DMS 273 (cell line): ENCODE data around the gene GSTO2.

Experiments used
- DNase-seq: peaks from one replicate; lab custom pipeline; 2025; ENCODE audit not compliant: unreplicated experiment; lab: John Stamatoyannopoulos, UW

The GSTO2 gene

DNA sequence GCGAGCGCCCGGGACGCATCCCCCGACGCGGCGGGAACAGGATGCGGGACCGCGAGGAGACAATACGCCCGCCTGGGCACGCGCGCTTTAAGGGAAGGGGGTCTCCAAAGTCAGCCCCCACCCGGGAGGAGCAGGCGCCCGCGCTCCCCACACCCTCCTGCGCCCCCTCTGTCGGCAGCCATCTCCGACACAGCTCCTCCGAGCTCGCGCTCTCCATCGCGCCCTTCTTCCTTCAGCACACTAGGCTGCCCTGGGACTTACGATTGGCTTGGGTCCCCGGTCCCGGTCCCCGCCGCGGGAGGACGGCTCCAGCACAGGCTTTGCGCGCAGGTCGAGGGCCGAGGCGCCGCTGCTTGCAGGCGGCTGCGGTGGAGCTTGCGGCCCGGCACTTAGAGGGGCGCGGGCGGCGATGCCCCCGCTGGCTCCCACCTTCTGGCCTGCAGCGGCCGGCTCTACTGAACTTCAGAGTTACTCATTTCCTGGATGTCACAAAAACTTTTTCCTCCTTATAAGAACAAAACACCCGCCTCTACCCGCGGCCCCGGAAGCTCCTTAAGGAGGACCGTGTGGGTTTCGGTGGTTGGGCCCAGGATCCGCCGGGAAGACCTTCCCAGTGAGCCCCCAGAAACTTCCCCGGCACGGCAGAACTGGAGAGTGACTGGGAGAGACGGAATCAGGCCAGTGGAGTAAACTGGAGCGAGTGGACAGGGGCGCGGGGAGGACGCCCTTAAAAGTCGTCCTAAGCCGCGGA lies 69.2 kb downstream of the GSTO2 start, which contains the start of gene ITPRIP:
TSS of gene ITPRIP (minus strand) at position 481 of the 751 bp plus-strand sequence. CDS start 22,414 bp downstream, outside the sequence.
- peak; percentile 77 for DNase-seq

DNA sequence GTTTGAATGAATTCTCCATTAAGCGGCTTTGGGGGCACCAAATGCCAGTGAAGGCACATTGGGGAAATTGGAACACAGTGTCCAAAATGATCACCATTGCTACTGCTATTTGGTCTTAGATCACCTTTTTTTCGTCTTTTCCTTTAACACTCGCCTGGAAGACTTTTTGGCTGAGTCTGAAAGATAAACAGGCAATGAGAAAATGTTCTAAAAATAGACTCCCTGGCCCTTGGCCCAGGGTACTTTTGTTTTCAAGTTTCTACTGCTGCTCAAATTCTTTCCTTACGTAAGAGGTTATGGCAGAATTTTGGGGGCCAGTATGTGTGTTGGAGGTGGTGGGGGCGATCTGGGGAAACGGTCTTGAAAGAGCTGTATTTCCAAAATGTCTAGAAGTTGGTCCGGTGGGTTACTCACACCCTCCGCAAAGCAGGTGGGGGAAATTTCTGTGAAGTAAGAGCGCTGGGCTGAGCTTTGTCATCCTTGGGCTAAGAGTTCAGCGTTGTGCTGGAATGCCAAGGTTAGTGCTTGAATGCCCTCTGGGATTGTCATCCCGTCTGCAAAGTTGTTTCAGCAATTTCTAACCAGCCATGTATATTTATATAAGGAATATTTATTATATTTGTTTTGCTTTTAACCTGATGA lies 70.6 kb downstream of the GSTO2 start:
- peak; percentile 47 for DNase-seq

DNA sequence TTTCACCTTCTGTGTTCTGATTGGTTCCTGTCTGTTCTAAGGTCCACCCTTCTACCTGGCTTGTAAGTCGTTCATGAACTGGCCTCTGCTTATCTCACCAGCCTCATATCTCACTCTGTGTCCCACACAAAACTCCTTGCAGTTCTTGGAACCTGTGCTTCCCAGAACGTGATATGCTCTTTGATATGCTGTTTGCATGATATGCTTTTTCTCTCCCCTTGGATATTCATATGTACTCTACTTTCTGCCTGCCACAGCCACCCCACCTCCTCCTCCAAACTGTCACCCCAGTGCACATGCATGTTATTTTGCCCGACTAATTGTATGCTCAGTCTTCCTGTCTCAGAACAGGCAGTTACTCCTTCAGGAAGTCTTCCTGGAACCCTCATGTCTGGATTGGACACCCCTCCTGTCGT lies 71.1 kb downstream of the GSTO2 start:
- DNase-seq = no peak

- no peak for DNase-seq
These were observed 71.7 kb downstream of the GSTO2 start for GRCh38 chr10:104340641-104341040.

- DNase-seq = peak; percentile 6
These were observed 74.0 kb downstream of the GSTO2 start for GRCh38 chr10:104342941-104343411.

DNA sequence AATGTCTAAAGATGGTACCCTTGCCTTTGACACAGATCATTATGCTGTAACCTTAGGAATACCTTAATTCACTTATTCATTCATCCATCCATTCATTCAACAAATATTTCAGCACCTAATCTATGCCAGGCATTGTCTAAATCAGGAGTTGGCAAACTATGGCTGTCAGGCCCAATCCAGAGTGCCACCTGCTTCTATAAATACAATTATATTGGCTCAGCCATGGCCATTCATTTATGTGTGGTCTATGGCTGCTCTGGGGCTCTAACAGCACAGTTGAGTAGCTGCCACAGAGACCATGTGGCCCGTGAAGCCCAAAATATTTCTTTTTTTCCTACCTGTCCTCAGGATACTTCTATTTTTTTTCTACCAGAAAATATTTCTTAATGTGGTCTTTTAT lies 75.2 kb downstream of the GSTO2 start:
- DNase-seq = no peak

DNA sequence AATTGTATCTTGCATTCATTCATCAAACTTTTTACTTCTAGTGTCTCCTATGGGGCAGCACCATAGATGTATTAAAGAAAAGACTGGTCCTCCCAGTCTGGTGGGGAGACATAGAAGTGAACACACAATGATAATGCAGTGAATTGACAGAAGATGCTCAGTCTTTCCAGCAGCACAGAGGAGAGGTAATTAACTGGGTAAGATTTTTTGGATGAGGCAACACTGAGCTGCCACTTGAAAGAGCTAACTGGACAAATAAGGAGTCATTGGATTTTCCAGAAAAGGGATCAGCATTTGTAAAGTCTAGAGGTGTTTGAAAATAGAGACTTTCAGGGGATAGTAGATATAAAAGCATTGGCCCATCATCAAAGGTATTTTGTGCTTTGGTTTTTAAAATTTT lies 76.5 kb downstream of the GSTO2 start:
- DNase-seq = no peak

GRCh38 chr10:104345941-104346340 lies 77.0 kb downstream of the GSTO2 start:
- DNase-seq = no peak

DNA sequence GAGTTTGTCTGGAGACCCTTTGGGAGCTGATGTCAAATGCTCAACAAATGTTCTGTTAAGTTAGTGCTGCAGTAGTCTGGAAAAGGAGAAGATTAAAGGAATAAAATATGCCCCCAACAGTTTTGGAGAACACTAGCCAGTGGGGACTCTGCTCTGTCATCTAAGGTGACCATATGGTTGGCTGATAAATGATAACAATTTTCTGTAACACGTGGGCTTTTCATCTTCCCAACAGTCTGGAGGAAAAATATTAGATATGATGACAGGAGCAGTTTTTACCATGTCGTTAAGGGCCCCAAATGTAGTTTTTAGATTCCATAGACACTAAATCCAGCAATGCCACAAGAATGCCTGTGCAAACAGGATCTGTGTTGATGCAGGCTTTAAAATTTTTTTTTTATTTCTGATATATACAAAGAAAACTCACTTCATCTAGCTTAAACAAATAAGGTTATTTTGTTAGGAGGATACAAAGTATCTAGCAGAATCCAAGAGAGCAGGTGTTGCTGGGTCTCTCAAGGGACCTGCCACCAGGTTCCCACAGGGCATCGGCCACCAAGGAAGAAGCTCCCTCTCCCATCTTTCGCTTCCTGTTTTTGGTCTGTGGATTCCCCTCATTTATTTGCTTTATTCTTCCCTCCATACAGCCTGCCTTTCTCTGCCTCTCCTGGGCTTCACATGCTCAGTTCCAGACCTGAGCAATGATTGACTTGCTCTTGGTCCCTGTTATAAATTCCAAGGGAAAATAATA lies 78.5 kb downstream of the GSTO2 start:
- no peak for DNase-seq

GRCh38 chr10:104348601-104349000 lies 79.6 kb downstream of the GSTO2 start:
- no peak for DNase-seq

GRCh38 chr10:104349623-104350126 lies 80.7 kb downstream of the GSTO2 start:
- DNase-seq = no peak

DNA sequence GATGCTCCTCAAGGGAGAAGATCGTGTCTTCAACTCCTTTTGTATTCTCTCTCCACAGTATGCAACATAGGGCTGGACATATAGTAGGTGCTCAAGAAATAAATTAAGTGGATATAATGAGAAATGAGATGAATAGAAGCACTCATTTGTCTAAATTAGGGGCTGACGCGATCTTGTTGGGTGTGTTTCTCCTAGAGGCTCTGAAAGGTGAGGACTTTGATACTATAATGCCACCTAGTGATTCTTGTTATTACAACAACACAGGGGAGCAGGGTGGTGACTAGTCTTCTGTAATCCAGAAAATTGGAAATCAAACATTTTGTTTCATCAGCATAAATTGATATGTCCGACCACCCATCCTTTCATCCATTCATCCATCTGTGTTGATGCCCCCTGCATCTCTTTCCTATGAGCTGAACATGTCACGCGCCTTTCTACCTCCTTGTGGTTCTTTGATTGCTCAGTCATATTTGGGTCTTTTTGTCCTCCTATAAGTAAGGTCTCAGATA lies 81.2 kb downstream of the GSTO2 start:
- DNase-seq = peak; percentile 72

DNA sequence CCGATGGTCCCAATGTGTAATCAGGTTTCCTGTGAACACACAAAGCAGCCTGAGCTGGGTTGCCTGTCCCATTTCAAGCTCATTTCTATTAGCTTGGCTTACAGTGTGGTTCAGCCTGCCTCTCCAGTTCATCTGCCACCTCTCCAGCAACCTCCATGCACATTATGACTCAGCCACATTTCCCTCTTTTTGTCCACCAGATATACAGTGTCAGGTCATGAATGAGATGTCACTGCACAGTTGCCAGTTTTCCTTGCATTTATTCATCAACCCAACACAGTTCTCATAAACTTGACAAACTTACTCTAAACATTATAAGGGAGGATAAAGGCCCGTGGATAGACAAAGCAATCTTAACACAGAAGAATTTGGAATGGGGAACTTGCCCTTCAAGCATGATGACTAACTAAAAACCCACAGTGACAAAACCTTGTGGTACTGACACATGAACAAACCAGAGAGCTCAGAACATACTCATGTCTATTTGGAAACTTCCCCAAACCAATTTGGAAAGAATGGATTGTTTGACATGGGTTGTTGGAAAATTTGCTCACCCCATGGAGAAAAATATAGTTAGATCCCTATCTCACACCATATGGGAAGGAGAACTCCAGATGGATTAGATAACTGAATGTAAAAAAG lies 82.2 kb downstream of the GSTO2 start:
- no peak for DNase-seq

- no peak for DNase-seq
These were observed 82.9 kb downstream of the GSTO2 start for GRCh38 chr10:104351919-104352318.

DNA sequence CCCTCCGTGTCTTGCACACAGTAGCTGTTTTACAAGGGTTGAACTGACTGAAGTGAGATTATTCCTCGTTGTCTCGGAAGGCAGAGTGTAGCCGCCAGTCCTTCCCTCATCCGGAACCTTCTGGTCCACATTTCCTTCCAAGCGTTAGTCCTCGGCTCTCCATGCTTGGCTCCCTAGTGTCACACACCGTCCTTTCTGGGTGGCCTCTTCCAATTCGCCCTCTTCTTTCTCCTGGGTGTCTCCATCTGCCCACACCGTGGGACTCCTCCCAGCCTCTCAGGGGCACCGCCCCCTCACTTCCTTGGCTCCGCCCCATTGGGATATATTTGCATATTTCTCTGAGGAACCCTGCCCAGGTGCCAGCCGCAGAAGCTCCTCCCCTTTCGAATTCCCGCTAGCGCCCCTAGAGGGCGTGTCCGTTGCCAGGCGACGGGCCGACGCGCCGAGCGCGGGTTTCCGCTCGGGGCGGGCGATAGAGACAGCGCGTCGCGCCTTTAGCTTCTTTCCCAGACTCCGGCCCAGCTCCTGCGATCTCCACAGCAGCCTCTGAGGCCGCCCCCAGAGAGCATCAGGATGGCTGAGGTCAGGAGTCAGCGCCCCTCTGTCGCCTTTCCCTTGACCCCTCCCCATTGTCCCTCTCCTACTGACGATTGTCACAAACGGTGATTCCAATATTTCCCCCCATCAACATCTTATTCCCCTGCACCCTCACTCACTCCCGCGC lies 84.5 kb downstream of the GSTO2 start, which contains the start of gene CFAP58:
TSS of gene CFAP58 (plus strand) at position 509 of the 724 bp plus-strand sequence. CDS start at position 574, 65 bp downstream.
- no peak for DNase-seq
